Heart left ventricle (tissue), 13 donors: ENCODE measurements around the gene MTREX.

Source experiments
- POLR2A ChIP-seq, 2 donors: fragments of 450-650 bp; IDR thresholded peaks; one replicate each; pipeline ENCODE4 v1.6.1; 2017; ENCODE audit warnings: antibody characterized with exemption in 2 of 2, mild to moderate bottlenecking in 2 of 2, moderate library complexity in 2 of 2
- TF ChIP-seq, protein P1 (sequence below), 12 donors: fragments of 200-600 bp; sonication (generic) in 4 of 12; IDR thresholded peaks; one replicate each; pipeline versions ENCODE4 v1.5.0 to v1.8.0; 2018 to 2022; ENCODE audit warnings: antibody characterized with exemption in 12 of 12, mild to moderate bottlenecking in 5 of 12
- donor health status: ischemic (EF 13 %, LVEDD 7.1; RV severe dilation, severe dysfunction).
- donor health status: DM: no; HTN: yes; CAD: no.
- donor health status: DM: no; HTN: no; CAD: no.
- donor health status: ischemic (EF 25% LVEDD 6.9; RV normal size, moderate dysfunction).
- donor health status: ischemic (EF 25% LVEDD 5.7; RV mildly dilated, moderate dysfunction).
- donor health status: ischemic (EF 35%, LVEDD 5.7; RV mildly dilated, moderate dysfunction).
- donor health status: nonischemic (EF 11% LVEDD 7.7; RV severe dilation, severe dysfunction).
- donor health status: DM: yes; HTN: yes; CAD: no.
- donor health status: PGD.
- donor health status: ischemic (EF 29% LVEDD 5.4; RV normal size, mild dysfunction).
- donor health status: nonischemic (EF 23%, LVEDD 6.1; RV moderate dilation, normal function).

DNA sequence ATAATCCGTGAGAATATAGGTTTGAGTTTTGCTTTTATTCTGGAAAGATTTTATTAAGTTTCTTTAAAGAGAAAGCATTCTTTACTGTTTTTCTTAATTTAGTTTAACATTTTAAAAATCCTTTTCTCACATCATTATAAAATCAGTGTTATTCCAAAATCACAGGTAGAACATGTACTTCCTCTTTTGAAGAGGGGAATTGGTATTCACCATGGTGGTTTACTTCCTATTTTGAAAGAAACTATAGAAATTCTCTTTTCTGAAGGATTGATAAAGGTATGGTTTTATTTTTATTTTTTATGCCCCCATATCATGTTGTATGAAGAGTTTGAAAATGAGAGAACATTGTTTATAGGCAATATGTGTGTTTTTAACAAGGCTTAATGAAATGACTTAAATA is 43.0 kb downstream of the MTREX start:
- TF ChIP-seq, protein P1, sequence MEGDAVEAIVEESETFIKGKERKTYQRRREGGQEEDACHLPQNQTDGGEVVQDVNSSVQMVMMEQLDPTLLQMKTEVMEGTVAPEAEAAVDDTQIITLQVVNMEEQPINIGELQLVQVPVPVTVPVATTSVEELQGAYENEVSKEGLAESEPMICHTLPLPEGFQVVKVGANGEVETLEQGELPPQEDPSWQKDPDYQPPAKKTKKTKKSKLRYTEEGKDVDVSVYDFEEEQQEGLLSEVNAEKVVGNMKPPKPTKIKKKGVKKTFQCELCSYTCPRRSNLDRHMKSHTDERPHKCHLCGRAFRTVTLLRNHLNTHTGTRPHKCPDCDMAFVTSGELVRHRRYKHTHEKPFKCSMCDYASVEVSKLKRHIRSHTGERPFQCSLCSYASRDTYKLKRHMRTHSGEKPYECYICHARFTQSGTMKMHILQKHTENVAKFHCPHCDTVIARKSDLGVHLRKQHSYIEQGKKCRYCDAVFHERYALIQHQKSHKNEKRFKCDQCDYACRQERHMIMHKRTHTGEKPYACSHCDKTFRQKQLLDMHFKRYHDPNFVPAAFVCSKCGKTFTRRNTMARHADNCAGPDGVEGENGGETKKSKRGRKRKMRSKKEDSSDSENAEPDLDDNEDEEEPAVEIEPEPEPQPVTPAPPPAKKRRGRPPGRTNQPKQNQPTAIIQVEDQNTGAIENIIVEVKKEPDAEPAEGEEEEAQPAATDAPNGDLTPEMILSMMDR (IDR thresholded peaks at IDR 0.05) = no peak
- TF ChIP-seq POLR2A (IDR thresholded peaks at IDR 0.05) = no peak
